ENCODE data around the gene SRP9. TPM values are rescaled to one million over a fixed set of nuclear protein-coding genes. Genes with fewer than 3 reads are reported as not detected.
"Not testable (repeated sequence)": the region's sequence is repeated elsewhere in the genome, so short reads cannot be mapped to it uniquely, and the experiment has no call there.

SRP9 gene
- total RNA-seq, 1 experiment from 2014 or later = 306 TPM

DNA sequence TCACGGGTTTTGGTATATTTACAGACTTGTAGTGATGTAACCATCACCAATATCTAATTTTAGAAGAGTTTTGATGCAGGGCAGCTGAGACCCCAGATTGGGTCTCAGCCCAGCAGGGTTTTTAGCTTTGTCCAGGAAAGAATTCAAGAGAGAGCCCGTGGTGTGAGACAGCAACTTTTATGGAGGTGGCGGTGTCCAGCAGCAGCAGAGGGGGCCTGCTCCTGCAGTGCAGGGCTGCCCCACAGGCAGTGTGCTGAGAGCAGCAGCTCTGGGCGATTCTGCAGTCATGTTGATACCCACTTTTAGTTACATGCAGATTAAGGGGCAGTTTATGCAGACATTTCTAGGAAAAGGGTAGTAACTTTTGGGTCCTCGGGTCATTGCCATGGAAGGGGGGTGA, 30.5 kb downstream of the SRP9 start:
- no peak for ATAC-seq
- Histone ChIP-seq H3K9me3 (ENCODE audit: low read length) (no peaks in the 10 kb centered on the region), H3K79me2 (ENCODE audit: low read length) (peaks cover 25% of the 10 kb centered on the region), H3K9me2 (replicated peaks; ENCODE audit: low read length) (no peaks in the 10 kb centered on the region), H3F3A (ENCODE audit: low read length, unreplicated experiment) (no peaks in the 10 kb centered on the region), H3K27ac (ENCODE audit: low read length) (no peak overlapping the region), H2AFZ (ENCODE audit: low read length) (no peak overlapping the region), H3K4me2 (ENCODE audit: low read length) (no peak overlapping the region), H3K4me1 (ENCODE audit: insufficient read depth, low read length) (peaks cover 11% of the 10 kb centered on the region), H3K9ac (ENCODE audit: low read length) (no peak overlapping the region), H3K27me3 (ENCODE audit: low read length) (no peaks in the 10 kb centered on the region), H3K4me3 (ENCODE audit: low read length) (no peak overlapping the region), H3K36me3 (ENCODE audit: low read depth, low read length) (no peaks in the 10 kb centered on the region), H4K20me1 (ENCODE audit: low read length) (no peaks in the 10 kb centered on the region)
- ChIA-PET CTCF (no interaction called here), POLR2A (ENCODE audit: unreplicated experiment) (no interaction called here)
- DNase-seq = no peak
- BruUV-seq (replicated peaks) = no TSS peak
- TF ChIP-seq EZH2 (IDR thresholded peaks at IDR 0.05; ENCODE audit: low read length, unreplicated experiment) (no peak), EZH2phosphoT487 (IDR thresholded peaks at IDR 0.05; ENCODE audit: borderline replicate concordance, low read length) (no peak)
- TF ChIP-seq, protein P1, sequence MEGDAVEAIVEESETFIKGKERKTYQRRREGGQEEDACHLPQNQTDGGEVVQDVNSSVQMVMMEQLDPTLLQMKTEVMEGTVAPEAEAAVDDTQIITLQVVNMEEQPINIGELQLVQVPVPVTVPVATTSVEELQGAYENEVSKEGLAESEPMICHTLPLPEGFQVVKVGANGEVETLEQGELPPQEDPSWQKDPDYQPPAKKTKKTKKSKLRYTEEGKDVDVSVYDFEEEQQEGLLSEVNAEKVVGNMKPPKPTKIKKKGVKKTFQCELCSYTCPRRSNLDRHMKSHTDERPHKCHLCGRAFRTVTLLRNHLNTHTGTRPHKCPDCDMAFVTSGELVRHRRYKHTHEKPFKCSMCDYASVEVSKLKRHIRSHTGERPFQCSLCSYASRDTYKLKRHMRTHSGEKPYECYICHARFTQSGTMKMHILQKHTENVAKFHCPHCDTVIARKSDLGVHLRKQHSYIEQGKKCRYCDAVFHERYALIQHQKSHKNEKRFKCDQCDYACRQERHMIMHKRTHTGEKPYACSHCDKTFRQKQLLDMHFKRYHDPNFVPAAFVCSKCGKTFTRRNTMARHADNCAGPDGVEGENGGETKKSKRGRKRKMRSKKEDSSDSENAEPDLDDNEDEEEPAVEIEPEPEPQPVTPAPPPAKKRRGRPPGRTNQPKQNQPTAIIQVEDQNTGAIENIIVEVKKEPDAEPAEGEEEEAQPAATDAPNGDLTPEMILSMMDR (conservative IDR thresholded peaks at IDR 0.05; ENCODE audit: low read depth, low read length) = no peak
- intact Hi-C loops (cut with micrococcal nuclease) = no loop called here

DNA sequence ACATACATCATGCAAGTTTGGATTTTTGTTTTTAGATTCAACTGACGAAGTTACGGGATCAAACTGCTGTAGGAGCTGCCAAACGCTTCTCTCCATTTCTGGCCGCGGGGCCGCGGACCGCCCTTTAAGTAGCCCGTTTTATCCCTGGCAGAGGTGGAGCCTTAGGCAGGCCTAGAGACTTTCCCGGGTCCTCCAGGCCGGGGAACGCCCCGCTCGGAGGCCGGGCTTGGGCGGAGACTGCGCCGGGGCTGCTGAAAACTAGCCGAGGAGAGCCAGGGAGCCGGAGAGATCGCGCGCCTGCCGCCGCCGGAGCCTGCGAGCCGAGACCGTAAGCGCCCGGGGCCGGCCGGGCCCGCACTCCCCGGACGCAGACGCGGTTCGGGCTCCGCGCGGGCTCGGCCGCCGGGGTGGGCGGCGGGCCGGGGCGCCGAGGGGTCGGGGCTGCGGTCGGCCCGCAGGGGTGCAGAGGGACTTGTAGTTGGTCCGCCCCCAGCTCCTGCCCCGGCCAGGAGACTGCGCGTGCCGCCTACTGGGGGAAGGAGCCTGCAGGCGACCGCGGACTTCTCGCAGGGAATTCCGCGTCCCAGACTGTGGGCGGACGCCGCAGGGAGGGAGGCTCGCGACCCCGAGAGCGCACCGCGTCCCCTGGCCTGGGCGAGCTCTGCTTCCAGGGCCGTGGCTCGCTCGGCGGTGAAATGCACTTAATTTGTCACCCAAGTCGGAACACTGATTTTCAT, 32.4 kb downstream of the SRP9 start, which contains the start of gene EPHX1:
EPHX1 (plus strand) TSS at position 283 of the 737 bp plus-strand sequence. CDS start 18,606 bp downstream, outside the sequence.
- no peaks in the 10 kb centered on the region for H3K36me3 ChIP-seq (ENCODE audit: low read depth, low read length)
- H3K9ac ChIP-seq (ENCODE audit: low read length) = peak within 1 kb of the TSS; percentile 68
- ChIA-PET CTCF (interaction anchor here (1.6 kb wide), 1 partner anchor 32 kb away, joined by 8 read pairs; the partner anchor contains the start of gene SRP9), POLR2A (ENCODE audit: unreplicated experiment) (no interaction called here)
- peaks cover 43% of the 10 kb centered on the region for H3K79me2 ChIP-seq (ENCODE audit: low read length)
- H3K27ac ChIP-seq (ENCODE audit: low read length) = peak within 1 kb of the TSS; percentile 6; the same call in 1 of the 2 replicates
- H2AFZ ChIP-seq (ENCODE audit: low read length) = peak within 1 kb of the TSS; percentile 74
- H3K9me2 ChIP-seq (replicated peaks; ENCODE audit: low read length) = no peaks in the 10 kb centered on the region
- intact Hi-C loops (cut with micrococcal nuclease) = loop anchor here (1.0 kb wide), 2 partner anchors 10 to 33 kb away; partner anchors contain the start of gene SRP9
- H3K4me1 ChIP-seq (ENCODE audit: insufficient read depth, low read length) = peaks cover 20% of the 10 kb centered on the region
- H3K9me3 ChIP-seq (ENCODE audit: low read length) = no peaks in the 10 kb centered on the region
- ATAC-seq (peak; percentile 97), DNase-seq (peak; percentile 95)
- no peaks in the 10 kb centered on the region for H3K27me3 ChIP-seq (ENCODE audit: low read length)
- TF ChIP-seq EZH2phosphoT487 (IDR thresholded peaks at IDR 0.05; ENCODE audit: borderline replicate concordance, low read length) (no peak), EZH2 (IDR thresholded peaks at IDR 0.05; ENCODE audit: low read length, unreplicated experiment) (no peak)
- TF ChIP-seq, protein P1 (conservative IDR thresholded peaks at IDR 0.05; ENCODE audit: low read depth, low read length) = no peak
- H3K4me2 ChIP-seq (ENCODE audit: low read length) = peak within 1 kb of the TSS; percentile 88
- H3F3A ChIP-seq (ENCODE audit: low read length, unreplicated experiment) = no peaks in the 10 kb centered on the region
- H4K20me1 ChIP-seq (ENCODE audit: low read length) = no peaks in the 10 kb centered on the region
- no TSS peak for BruUV-seq (replicated peaks)
- peak within 1 kb of the TSS; percentile 87 for H3K4me3 ChIP-seq (ENCODE audit: low read length)

DNA sequence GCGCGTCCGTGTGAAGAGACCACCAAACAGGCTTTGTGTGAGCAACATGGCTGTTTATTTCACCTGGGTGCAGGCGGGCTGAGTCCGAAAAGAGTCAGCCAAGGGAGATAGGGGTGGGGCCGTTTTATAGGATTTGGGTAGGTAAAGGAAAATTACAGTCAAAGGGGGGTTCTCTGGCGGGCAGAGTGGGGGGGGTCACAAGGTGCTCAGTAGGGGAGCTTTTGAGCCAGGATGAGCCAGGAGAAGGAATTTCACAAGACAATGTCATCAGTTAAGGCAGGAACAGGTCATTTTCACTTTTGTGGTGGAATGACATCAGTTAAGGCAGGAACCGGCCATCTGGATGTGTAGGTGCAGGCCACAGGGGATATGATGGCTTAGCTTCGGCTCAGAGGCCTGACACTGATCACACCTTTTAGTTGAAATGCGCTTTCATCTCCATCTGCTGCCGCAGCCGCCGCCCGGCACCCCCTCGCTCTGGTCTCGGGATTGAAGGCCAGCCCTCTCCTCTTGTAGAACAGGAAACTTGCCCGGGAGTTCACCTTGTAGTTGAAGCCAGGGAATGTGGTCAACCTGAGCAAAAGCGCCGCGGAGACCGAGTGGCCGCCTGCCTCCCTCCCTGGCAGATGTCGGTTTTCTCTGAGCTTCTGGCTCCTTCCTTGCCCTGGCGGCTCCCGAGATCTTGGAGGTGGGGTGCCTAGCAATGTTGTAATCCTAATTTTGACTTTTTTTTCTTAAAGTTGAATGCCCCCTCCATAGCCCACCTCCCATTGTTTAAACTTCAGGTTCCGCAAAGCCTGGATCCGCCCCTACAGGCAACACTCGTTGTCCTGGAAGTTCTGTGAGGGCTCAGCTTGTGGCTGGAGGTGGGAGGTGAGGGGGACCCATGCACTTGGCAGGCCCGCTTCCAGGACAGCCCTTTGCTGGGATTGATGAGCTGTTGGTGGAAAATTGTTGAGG, 33.2 kb downstream of the SRP9 start:
- peak overlapping the region; percentile 56 for H2AFZ ChIP-seq (ENCODE audit: low read length)
- H3K9me2 ChIP-seq (replicated peaks; ENCODE audit: low read length); POLR2A ChIA-PET (ENCODE audit: unreplicated experiment); H3F3A ChIP-seq (ENCODE audit: low read length, unreplicated experiment); H3K9me3 ChIP-seq (ENCODE audit: low read length); H3K36me3 ChIP-seq (ENCODE audit: low read depth, low read length); H4K20me1 ChIP-seq (ENCODE audit: low read length); H3K27me3 ChIP-seq (ENCODE audit: low read length): not testable (repeated sequence)
- BruUV-seq (replicated peaks) = TSS peak; percentile 60
- ATAC-seq = peak; percentile 13
- peaks cover 20% of the 10 kb centered on the region for H3K4me1 ChIP-seq (ENCODE audit: insufficient read depth, low read length)
- DNase-seq = peak; percentile 66
- H3K27ac ChIP-seq (ENCODE audit: low read length) = peak overlapping the region; percentile 6; the same call in 1 of the 2 replicates
- CTCF ChIA-PET = interaction anchor here (0.7 to 1.6 kb wide), 2 partner anchors 33 to 136 kb away, joined by 3 to 8 read pairs; partner anchors contain the start of gene SRP9
- intact Hi-C loops (cut with micrococcal nuclease) = loop anchor here (1.0 kb wide), 2 partner anchors 9 to 34 kb away; partner anchors contain the start of gene SRP9
- H3K4me3 ChIP-seq (ENCODE audit: low read length) = peak overlapping the region; percentile 87
- H3K79me2 ChIP-seq (ENCODE audit: low read length) = peaks cover 47% of the 10 kb centered on the region
- peak overlapping the region; percentile 68 for H3K9ac ChIP-seq (ENCODE audit: low read length)
- H3K4me2 ChIP-seq (ENCODE audit: low read length) = peak overlapping the region; percentile 88
